Head of caudate nucleus (tissue), 42 donors: ENCODE data around the gene ASAP3.
A peak's percentile ranks its signal among the peaks of the same experiment; 100 is the strongest.

ENCODE experiments used
- DNase-seq, 42 donors: peaks; one replicate each; pipeline versions ENCODE4 v3.0.0 to v3.0.0-alpha.2; 2020 to 2021; ENCODE audit warnings: mixed read lengths in 7 of 42
- intact Hi-C: fragments of 100-400 bp; cut with DNase I; formaldehyde crosslinking; loops from one replicate; pipeline ENCODE4 v1.15.0; 2022

The ASAP3 gene

DNA sequence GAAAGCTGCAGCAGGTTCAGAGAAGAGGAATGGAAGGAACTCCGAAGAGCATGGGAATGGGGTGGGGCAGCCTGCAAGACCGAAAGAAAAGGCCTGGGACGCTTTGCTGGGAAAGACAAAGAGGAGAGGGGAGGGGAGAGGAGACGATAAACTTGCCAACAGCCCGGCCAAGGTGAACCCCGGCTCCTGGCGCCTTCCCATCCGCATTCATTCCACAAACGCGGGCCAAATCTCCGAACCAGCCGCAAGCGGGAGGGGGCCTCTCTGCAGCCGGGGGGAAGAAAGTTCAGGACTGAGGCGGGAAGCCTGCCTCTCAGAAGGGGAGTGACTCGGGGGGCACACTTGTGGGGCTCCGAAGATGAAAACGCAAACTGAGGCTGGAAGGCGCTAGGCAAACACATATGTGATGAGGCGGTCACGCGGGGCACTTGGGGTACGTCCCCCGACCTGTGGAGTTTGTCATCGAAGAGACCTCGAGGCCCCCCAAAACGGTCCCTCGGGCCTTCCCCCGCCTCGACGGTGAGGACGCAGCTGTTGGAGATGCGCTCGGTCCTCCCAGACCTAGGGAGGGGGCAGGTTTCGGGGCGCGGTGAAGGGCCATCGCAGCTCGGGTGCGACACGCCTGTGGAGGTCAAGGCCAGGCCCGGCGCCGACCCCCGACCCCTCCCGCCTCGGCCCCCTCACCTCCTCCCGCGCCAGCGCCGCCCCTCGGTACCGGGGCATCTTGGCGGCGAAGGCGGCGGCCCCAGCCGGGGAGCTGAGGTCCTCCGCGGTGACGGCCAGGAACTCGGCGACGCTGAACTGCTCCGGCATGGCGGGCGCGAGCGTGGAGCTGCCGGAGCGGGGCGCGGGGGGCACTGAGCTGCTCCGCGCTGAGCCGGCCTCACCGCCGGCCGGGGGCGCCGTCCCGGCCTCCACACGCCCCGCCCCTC, at the start of gene ASAP3:
TSS of gene ASAP3 (minus strand) at position 859 of the 932 bp plus-strand sequence. CDS start at position 813, 46 bp downstream.
- peak in 32 of 42 donors; percentile 5 to 59 (median 34) for DNase-seq
- intact Hi-C loops, result no loop called here

DNA sequence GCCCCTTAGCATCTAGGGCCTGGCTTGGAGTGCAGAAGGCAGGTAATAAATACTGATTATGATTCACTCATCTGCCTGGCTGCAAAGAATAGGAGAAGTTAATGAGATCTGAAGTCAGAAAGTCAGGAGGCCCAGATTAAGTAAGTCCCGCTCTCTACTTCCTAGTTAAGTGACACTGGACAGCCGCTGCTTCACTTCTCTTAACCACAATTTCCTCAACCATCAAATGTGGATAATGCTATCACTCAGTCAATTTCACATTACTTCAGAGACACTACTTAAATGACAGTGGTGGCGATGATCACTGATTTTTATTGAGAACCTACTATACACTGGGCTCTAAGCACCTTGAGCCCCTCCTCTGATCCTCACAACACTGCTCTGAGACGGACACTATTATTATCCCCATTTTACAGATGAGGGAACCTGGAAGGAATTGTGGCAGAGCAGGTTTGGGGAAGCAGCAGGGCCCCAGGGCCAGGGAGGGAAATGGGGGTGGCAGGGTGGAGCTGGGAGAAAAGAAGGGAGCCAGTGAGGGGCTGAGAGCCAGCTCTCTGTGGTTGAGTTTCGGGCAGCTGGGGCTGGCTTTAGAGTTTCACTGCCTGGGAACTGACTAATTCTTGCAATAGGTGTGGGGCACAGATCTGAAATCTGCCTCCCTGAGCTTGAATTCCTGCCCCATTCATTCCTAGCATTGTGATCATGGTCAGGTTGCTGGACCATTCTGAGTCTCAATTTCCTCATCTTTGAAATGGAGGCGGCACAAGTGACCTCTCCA, 49.5 kb upstream of the ASAP3 start:
- peak in 1 of 42 donors; percentile 17 for DNase-seq
- intact Hi-C loops, result no loop called here

DNA sequence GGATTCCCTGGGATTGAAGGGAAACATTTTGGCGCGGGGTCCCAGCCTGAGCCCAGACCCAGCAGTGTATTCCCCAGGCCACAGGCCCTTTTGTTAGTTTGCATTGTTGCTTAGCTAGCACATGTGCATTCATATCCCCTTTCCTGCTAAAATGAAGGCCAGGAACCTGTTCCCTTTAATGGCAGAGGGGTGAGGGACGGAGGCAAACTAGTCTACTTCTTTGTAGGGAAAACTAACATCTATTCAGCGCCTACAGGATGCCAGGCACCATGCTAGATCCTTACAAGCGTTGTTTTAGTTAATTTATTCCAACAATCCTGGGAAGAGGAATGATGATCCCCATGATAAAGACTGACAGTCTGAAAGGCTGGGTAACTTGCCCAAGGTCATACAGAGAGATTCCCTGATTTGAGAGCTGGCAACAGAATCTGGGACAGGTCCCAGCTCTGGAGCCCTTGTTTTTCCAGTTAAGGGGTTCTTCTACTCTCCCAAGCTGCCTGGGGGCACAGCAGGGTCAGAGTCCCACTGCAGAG, 47.6 kb upstream of the ASAP3 start:
- intact Hi-C loops, result no loop called here

GRCh38 chr1:23530747-23531561, 47.0 kb upstream of the ASAP3 start, which contains the start of gene E2F2:
Gene E2F2 (minus strand): TSS chr1:23531233. CDS start chr1:23530793, 440 bp downstream.
- DNase-seq, result peak; percentile 69 to 93 (median 85)
- intact Hi-C loops, result no loop called here

More for the DNA sequence above, 47.6 kb upstream of the ASAP3 start:
- no peak for DNase-seq

DNA sequence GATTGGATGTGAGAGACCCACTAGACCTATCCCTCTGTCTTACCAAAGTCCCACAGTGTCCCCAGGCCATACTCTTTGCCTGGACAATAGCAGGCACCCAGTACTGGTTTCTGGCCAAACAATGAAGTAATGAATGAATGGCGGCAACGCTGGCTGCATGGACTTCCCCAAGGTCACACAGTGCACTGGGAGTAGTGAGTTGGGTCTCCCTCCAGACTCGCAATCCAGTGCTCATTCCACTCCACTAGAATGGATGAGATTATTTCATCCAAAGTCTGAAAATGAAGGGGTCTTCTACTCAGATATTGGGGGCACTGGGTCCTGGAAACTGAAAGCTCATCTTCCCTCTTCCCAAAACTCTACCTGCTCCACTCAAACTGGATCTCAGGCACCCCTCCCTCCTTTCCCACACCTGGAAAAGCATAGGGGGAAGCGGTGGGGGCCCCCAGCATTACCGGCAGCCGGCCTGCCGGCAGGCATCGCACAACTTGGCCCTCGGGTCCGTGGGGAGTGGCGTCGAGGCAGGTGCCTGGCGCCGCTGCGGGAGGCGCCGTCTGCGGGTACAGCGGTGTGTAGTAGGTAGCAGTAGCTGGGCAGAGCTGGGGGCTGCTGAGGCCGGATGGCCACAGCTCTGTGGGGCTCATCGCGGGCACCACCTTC, 46.2 kb upstream of the ASAP3 start:
- intact Hi-C loops, result no loop called here
- DNase-seq, result no peak

DNA sequence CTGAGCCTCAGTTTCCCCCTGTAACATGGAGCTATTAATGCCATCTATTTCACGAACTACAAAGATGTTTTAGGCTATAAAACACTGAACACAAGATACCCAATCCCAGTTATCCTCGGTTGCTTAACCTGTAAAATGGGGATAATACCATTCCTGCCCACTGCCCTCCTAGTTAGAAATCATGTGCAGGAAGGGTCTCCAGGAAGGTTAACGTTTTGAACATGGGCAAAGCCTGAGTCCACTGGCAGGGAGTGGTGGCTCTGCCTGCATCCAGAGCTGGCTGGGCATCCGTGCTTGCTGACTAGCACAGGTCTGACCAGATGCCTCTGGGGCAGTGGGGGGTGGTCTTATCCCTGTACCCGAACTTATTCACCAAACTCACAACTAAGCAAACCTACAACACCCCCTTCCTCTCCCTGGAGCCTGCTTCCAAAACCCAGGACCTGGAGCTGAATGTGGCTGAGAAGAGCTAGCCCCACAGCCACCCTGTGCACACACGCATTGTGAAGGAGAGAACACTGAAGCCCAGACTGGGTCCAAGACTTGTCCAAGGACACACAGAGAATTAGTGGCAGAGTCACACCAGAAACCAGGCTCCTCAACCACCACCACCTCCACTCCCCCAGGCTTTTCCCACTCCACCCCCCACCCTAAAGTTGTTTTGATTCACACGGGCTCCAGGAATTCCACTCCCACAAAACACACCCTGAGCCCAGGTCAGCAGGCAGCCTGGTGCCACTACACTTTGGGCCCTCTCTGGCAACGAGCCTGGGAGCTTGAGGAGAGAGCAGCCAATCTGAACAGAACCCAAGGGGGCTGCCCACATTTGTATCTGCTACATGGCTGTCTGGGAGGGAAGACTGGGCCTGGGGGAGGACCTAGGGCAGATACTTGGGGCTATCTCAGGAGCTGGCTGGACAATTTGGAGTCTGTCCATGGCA, 45.4 kb upstream of the ASAP3 start:
- intact Hi-C loops, result no loop called here
- no peak for DNase-seq

GRCh38 chr1:23528250-23528978, 44.4 kb upstream of the ASAP3 start:
- DNase-seq, result peak in 2 of 42 donors; percentile 18 to 23
- intact Hi-C loops, result no loop called here

- intact Hi-C loops, result no loop called here
- no peak for DNase-seq
Observed at GRCh38 chr1:23527900-23528249, 43.9 kb upstream of the ASAP3 start.

DNA sequence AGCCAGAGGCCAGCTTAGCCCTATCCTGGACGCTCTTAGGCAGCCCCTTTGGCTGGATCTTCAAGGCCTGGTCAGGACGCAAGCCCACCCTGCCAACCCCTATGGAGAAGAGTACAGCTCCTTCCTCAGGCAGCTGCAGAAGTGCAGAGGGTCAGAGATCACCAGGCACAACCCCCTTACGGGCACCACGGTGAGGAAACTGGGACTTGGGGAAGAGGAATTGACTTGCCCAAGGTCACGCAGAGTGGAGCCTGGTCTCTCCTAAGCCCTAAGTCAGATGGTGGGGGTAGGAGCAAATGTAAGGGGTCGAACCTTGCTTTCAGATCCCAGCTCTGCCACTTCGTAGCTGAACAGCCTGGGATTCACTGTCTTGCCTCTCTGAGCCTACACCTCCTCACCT, 43.4 kb upstream of the ASAP3 start:
- intact Hi-C loops, result no loop called here
- DNase-seq, result no peak

GRCh38 chr1:23526329-23527041, 42.5 kb upstream of the ASAP3 start:
- intact Hi-C loops, result no loop called here
- no peak for DNase-seq

GRCh38 chr1:23525558-23526250, 41.7 kb upstream of the ASAP3 start:
- no peak for DNase-seq
- intact Hi-C loops, result no loop called here

- intact Hi-C loops, result no loop called here
- peak in 1 of 42 donors; percentile 18 for DNase-seq
Observed at GRCh38 chr1:23524716-23525401, 40.9 kb upstream of the ASAP3 start.

- no peak for DNase-seq
- intact Hi-C loops, result no loop called here
Observed at GRCh38 chr1:23524163-23524562, 40.2 kb upstream of the ASAP3 start.

DNA sequence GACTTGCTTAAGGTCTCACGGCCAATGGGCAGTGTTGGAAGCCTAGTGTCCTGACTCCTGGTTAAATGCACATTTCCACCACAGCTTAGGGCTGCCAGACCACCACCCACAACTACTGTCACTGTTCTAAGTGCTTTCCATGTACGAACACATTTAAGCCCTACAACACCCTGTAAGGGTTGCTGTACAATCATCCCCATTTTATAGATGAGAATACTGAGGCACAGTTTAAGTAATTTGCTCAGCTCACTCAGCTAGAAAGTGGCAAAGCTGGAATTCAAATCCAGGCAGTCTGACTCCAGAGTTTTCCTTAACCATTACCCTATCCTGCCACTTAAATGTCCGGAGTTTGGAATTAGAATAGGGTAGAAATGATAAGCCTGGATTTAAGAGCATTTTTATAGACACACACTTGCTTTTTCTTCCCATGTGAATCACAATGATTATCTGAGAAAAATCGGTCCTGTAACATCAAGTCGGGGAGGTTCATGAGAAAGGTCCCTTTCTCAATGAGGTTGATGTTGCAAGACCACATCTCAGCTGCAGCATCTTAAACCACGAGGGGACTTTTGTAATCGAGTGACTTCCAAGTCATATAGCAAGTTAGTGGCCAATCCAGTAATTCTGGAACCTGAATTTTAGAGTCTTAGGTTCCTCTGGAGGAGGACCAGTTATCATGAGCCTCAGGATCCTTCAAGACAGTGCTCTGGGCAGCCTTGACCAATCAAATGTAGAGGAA, 38.4 kb upstream of the ASAP3 start:
- no peak for DNase-seq
- intact Hi-C loops, result no loop called here
